Articular chondrocyte of knee joint (primary cell): ENCODE data around the gene SDHD. TPM values are rescaled to one million over a fixed set of nuclear protein-coding genes. Genes with fewer than 3 reads are reported as not detected.

Experiments used
- total RNA-seq: library from RNA; depleted of rRNA; stranded (reverse); fragments of >200 nt; gene quantifications from 2 replicates; pipeline ENCODE4 v1.2.3, GENCODE V29; 2012

The SDHD gene
- 121 and 134 TPM in 2 replicates for total RNA-seq

GRCh38 chr11:112086422-112087191, at the start of gene SDHD, which contains the start of gene TIMM8B:
SDHD (plus strand) TSS chr11:112086873; CDS start chr11:112086908, 35 bp downstream.
TIMM8B (minus strand) TSS chr11:112086756; CDS start chr11:112086723, 33 bp downstream.

GRCh38 chr11:112073941-112074811, 12.5 kb upstream of the SDHD start, which contains the start of the genes NKAPD1 and PIH1D2:
NKAPD1 (plus strand) TSS chr11:112074299; CDS start chr11:112075575, 1,276 bp downstream.
PIH1D2 (minus strand) TSS chr11:112074017; CDS start chr11:112073174, 843 bp downstream.

Other genes with a start within 250 kb of the SDHD start
- 43.1 and 44.0 TPM in 2 replicates for gene ALG9, start 215.3 kb upstream of the SDHD start, total RNA-seq
- gene FDXACB1, start 207.7 kb upstream of the SDHD start, total RNA-seq: 1.7 and 2.6 TPM in 2 replicates
- 7.1 and 9.8 TPM in 2 replicates for gene CFAP68, start 207.3 kb upstream of the SDHD start, total RNA-seq
- gene CRYAB, start 175.1 kb upstream of the SDHD start, total RNA-seq: 93.2 and 117 TPM in 2 replicates
- 1.7 and 2.2 TPM in 2 replicates for gene HSPB2, start 174.1 kb upstream of the SDHD start, total RNA-seq
- 1.7 and 2.0 TPM in 2 replicates for gene C11orf52, start 168.0 kb upstream of the SDHD start, total RNA-seq
- gene DIXDC1, start 149.5 kb upstream of the SDHD start, total RNA-seq: 45.7 and 53.0 TPM in 2 replicates
- 37.8 and 42.7 TPM in 2 replicates for gene DLAT, start 61.5 kb upstream of the SDHD start, total RNA-seq
- 5.5 and 7.2 TPM in 2 replicates for gene PIH1D2, start 12.9 kb upstream of the SDHD start, total RNA-seq
- gene NKAPD1, start 12.6 kb upstream of the SDHD start, total RNA-seq: 34.9 and 40.3 TPM in 2 replicates
- 38.6 and 48.5 TPM in 2 replicates for gene TIMM8B, start 117 bp upstream of the SDHD start, total RNA-seq
- gene IL18, start 77.2 kb downstream of the SDHD start, total RNA-seq: 0.39 TPM in 1 of 2 replicates, not detected in the other
- gene TEX12, start 80.5 kb downstream of the SDHD start, total RNA-seq: 0.54 and 0.65 TPM in 2 replicates
- 1.5 and 2.0 TPM in 2 replicates for gene BCO2, start 88.6 kb downstream of the SDHD start, total RNA-seq
- 41.7 and 48.6 TPM in 2 replicates for gene PTS, start 139.6 kb downstream of the SDHD start, total RNA-seq
- gene PLET1, start 174.0 kb downstream of the SDHD start, total RNA-seq: not detected in 2 replicates